ENCODE results near the gene STXBP1.

The STXBP1 gene

DNA sequence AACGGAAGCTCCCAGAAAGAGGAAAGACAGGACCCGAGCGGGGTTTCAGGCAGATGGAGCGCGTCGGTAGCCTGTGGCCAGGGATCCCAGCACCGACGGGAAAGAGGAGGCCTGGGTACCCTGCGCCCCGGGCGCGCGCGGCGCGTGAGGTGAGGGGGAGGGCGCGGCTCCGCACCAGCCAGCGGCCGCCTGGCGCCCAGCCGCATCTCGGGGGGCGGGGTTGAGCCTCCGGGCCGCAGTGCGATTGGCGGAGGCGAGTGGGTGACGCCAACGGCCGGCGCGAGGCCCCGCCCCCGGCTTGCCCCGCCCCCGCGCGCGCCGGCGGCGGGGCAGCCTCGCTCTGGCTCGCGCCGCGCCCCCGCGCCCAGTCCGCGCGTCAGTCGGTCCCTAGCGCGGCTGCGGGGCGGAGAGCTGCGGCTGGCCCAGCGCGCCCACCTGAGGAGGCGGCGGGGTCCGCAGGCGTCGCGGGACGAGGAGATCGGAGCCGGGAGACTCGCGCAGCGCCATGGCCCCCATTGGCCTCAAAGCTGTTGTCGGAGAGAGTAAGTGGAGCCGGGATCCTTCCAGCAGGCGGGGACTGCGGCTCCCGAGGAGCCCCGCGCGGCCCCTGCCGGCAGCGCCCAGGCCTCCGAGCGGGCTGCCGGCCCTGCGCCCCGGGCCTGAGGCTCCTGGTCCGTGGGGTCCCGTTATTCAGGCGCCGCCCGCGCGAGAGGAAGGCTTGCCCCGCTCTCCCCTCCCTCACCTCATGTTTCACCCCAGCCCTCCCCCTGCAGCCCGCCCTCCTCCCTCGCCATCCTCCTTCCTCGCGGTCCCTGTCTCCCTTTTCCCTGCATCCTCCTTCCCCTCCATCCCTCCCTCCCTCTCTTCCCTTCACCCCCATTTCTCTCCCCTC lies at the start of gene STXBP1:
STXBP1 (plus strand) TSS at position 379 of the 892 bp plus-strand sequence; CDS start at position 506, 127 bp downstream.
- peak within 1 kb of the TSS; percentile 62 to 65 for H3K4me3 ChIP-seq (ENCODE audit: low read depth in 1 of 2, low read length in 1 of 2)
- H3K36me3 ChIP-seq = no peaks in the 10 kb centered on the region
- no peak within 1 kb of the TSS for H3K27ac ChIP-seq
- peaks cover 28 to 29% of the 10 kb centered on the region in 2 experiments for H3K4me1 ChIP-seq (ENCODE audit: control insufficient read depth in 1 of 2, insufficient read depth in 1 of 2, low read depth in 1 of 2, low read length in 1 of 2)
- H3K27me3 ChIP-seq = peaks cover 97% of the 10 kb centered on the region
- TF ChIP-seq, protein P1, sequence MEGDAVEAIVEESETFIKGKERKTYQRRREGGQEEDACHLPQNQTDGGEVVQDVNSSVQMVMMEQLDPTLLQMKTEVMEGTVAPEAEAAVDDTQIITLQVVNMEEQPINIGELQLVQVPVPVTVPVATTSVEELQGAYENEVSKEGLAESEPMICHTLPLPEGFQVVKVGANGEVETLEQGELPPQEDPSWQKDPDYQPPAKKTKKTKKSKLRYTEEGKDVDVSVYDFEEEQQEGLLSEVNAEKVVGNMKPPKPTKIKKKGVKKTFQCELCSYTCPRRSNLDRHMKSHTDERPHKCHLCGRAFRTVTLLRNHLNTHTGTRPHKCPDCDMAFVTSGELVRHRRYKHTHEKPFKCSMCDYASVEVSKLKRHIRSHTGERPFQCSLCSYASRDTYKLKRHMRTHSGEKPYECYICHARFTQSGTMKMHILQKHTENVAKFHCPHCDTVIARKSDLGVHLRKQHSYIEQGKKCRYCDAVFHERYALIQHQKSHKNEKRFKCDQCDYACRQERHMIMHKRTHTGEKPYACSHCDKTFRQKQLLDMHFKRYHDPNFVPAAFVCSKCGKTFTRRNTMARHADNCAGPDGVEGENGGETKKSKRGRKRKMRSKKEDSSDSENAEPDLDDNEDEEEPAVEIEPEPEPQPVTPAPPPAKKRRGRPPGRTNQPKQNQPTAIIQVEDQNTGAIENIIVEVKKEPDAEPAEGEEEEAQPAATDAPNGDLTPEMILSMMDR (IDR thresholded peaks at IDR 0.05) = no peak
- no peaks in the 10 kb centered on the region for H3K9me3 ChIP-seq

DNA sequence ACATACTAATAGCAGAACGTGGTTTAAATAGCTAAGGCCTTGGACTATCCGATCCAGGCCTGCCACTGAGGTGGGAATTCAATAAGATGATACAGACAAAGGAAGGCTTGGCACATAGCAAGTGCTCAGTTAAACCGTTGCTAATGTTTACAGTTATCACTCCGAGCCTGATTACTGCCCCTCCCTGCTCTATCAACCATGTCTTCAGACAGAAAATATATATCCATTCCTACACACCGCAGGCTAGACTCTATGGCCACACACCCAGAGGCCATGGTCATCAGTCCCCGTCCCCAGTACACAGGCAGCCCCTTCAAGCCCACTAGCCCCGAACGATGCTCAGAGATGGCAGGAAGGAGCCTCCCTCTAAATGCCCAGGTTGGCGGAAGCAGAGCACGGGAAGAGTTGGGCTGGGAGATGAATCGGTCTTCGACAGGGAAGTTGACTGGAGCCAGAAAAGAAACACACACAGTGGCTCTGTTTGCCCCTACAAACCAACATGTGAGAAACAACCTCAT lies 49.7 kb upstream of the STXBP1 start:
- H3K27me3 ChIP-seq = peaks cover 89% of the 10 kb centered on the region
- TF ChIP-seq, protein P1 (IDR thresholded peaks at IDR 0.05) = no peak
- H3K4me1 ChIP-seq (ENCODE audit: control insufficient read depth in 1 of 2, insufficient read depth in 1 of 2, low read depth in 1 of 2, low read length in 1 of 2) = no peaks in the 10 kb centered on the region
- H3K9me3 ChIP-seq = no peaks in the 10 kb centered on the region
- no peaks in the 10 kb centered on the region for H3K36me3 ChIP-seq
- no peak overlapping the region for H3K4me3 ChIP-seq (ENCODE audit: low read depth in 1 of 2, low read length in 1 of 2)
- no peak overlapping the region for H3K27ac ChIP-seq

DNA sequence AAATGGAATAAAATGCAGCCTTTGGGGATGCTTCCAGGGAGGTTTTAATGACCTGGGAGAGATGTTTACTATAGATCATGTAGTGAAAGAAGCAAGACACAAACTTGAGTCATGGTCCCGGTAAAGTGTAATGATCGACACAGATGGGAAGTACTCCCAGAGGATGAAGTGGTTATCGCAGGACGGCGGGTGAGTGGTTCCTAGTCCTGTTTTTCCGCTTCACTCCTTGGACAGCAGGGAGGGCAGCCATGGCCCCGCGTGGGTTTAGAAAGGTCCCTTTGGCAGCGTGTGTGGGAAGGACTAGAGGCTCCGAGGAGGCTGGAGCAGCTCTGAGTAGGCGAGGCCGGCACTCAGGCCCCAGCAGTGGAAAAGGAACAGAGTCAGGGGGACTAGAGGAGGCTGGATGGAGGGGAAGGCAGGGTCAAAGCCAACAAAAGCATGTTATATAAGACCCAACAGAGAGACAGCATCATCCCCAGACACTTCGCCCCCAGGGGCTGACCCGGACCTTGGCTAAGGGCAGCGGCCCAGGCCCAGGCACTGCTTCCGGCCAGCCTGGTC lies 49.2 kb upstream of the STXBP1 start:
- peaks cover 90% of the 10 kb centered on the region for H3K27me3 ChIP-seq
- H3K36me3 ChIP-seq = no peaks in the 10 kb centered on the region
- no peaks in the 10 kb centered on the region for H3K9me3 ChIP-seq
- TF ChIP-seq, protein P1 (IDR thresholded peaks at IDR 0.05) = no peak
- no peak overlapping the region for H3K27ac ChIP-seq
- H3K4me1 ChIP-seq (ENCODE audit: control insufficient read depth in 1 of 2, insufficient read depth in 1 of 2, low read depth in 1 of 2, low read length in 1 of 2) = no peaks in the 10 kb centered on the region
- no peak overlapping the region for H3K4me3 ChIP-seq (ENCODE audit: low read depth in 1 of 2, low read length in 1 of 2)

DNA sequence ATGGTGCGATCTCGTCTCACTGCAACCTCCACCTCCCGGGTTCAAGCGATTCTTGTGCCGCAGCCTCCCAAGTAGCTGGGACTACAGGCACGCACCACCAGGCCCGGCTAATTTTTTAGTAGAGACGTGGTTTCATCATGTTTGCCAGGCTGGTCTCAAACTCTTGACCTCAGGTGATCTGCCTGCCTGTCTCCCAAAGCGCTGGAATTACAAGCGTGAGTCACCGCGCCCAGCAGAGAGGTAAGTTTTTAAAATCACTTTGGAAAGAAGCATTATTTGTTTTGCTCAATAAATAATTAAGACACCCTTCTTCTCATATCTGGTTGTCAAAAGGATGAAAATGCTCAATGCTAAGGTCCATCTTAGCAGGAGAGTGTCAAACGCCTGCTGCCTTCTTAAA lies 48.5 kb upstream of the STXBP1 start:
- H3K4me1 ChIP-seq (ENCODE audit: control insufficient read depth in 1 of 2, insufficient read depth in 1 of 2, low read depth in 1 of 2, low read length in 1 of 2) = peaks cover 5% of the 10 kb centered on the region in 2 experiments
- H3K4me3 ChIP-seq (ENCODE audit: low read depth in 1 of 2, low read length in 1 of 2) = no peak overlapping the region
- H3K27ac ChIP-seq = no peak overlapping the region
- peaks cover 94% of the 10 kb centered on the region for H3K27me3 ChIP-seq
- TF ChIP-seq, protein P1 (IDR thresholded peaks at IDR 0.05) = no peak
- H3K36me3 ChIP-seq = no peaks in the 10 kb centered on the region
- no peaks in the 10 kb centered on the region for H3K9me3 ChIP-seq

DNA sequence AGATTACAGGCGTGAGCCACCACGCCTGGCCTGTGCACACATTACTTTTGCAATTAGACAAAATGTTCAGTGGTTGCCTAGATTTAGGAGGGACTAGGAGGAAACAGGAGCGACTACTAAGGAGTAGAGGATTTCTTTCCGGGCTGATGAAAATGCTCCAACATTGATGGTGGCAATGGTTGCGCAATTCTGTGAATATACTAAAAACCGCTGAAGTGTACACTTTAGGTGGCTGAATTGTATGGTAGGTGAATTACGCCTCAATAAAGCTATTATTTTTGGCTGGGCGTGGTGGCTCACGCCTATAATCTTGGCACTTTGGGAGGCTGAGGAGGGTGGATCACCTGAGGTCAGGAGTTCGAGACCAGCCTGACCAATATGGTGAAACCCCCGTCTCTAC lies 46.8 kb upstream of the STXBP1 start:
- Histone ChIP-seq H3K4me1 (ENCODE audit: control insufficient read depth in 1 of 2, insufficient read depth in 1 of 2, low read depth in 1 of 2, low read length in 1 of 2) (peaks cover 14 to 15% of the 10 kb centered on the region in 2 experiments), H3K4me3 (ENCODE audit: low read depth in 1 of 2, low read length in 1 of 2) (no peak overlapping the region), H3K9me3 (no peaks in the 10 kb centered on the region), H3K27ac (no peak overlapping the region), H3K36me3 (no peaks in the 10 kb centered on the region), H3K27me3 (peaks cover 97% of the 10 kb centered on the region)
- TF ChIP-seq, protein P1 (IDR thresholded peaks at IDR 0.05) = no peak

All from neutrophil (primary cell).